ENCODE results near the gene GAB3. TPM values are rescaled to one million over a fixed set of nuclear protein-coding genes. Genes with fewer than 3 reads are reported as not detected.
"Not testable (repeated sequence)": the region's sequence is repeated elsewhere in the genome, so short reads cannot be mapped to it uniquely, and the experiment has no call there.

Gene GAB3
- polyA plus RNA-seq, 1 donor from 2014 or later, result 3.0 TPM

DNA sequence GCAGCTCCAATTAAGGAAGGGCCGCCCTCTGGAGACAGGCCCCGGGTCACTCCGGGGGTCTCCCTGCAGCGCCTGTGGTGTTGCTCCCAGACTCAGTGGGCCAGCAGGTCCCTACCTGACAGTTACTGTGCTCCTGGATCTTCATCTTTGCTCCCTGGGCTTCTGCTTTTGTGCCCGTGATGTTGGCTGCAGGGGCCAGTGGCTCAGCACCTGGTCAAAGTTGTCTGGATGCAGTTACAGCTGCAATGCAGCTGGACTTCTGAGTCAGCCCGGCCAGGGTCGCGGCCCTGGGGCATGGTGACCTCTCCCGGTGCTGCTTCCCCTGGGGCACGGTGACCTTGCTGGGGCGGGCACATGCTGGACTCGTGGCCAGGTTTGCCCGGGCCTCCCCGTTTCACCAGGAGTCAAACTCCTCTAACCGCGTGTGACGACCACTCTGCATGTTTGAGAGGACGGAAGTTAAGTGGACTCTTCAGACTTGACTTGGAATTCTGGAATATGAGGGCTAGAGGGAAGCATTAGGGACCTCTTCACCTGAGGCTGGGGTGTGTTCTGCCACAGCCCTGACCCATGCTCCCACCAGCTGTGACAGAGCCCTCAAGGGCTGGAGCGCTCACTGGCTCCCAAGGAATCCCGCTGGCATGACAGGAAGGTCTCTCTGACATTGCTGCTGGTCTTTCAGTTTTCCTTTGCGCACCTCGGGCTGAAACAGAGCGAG, 101.2 kb downstream of the GAB3 start:
- no peaks in the 10 kb centered on the region for H3K27me3 Mint-ChIP-seq
- no peak overlapping the region for H3K27ac Mint-ChIP-seq
- no peaks in the 10 kb centered on the region for H3K4me1 Mint-ChIP-seq
- H3K9me3 Mint-ChIP-seq, result no peaks in the 10 kb centered on the region
- H3K4me3 Mint-ChIP-seq, result no peak overlapping the region
- H3K36me3 Mint-ChIP-seq, result no peaks in the 10 kb centered on the region

DNA sequence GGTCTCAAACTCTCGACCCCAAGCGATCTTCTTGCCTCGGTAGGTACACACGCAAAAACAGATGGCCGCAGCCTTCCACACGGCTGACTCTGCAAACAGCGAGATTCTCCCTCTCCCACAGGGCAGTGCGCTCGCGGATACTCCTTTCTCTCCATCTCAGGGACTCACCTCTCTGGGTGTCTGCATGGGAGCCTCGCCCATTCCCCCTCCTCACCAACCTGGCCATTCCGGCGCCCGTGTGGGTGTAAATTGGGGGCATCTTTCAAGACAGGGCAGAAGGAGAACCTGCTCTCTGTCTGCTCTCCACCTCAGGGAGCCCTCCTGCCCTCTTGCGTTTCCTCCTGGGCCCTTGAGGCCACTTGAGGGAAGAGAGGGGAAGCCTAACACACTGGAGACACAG, 101.9 kb downstream of the GAB3 start:
- no peaks in the 10 kb centered on the region for H3K4me1 Mint-ChIP-seq
- peak overlapping the region in 1 of 4 donors; percentile 39 for H3K4me3 Mint-ChIP-seq
- no peaks in the 10 kb centered on the region for H3K36me3 Mint-ChIP-seq
- no peak overlapping the region for H3K27ac Mint-ChIP-seq
- no peaks in the 10 kb centered on the region for H3K27me3 Mint-ChIP-seq
- no peaks in the 10 kb centered on the region for H3K9me3 Mint-ChIP-seq

DNA sequence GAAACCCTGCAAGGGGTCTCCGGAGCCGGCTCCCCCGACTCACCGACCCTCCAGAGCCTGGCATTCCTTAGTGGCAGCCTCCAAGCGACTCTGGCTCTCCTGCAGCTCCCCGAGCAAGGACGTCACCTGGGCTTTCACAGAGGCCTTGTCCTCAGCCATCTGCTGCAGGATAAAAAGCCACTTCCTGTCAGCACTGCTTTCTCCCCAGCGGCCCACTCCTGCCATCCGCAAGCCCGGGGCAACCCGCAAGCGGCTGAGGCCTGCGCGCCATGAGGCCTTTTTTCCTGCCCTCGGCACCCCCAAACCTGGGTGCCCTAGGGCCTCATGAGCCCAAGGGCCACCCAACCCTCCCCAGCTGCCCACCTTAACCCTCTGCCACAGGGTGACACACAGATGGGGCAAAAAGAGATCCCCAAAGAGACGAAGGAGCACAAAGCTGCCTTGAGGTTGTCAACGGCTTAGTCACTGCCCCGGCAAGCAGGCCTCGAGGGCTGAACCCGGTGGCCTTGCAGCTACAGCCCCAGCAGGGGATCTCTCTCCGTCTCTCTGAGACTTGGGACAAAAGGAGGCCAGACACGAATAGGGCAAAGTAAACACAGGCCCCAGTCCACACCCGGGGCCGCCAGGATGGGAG, 105.0 kb downstream of the GAB3 start:
- H3K27me3 Mint-ChIP-seq, H3K4me1 Mint-ChIP-seq, H3K36me3 Mint-ChIP-seq, H3K9me3 Mint-ChIP-seq, H3K27ac Mint-ChIP-seq, H3K4me3 Mint-ChIP-seq: not testable (repeated sequence)

DNA sequence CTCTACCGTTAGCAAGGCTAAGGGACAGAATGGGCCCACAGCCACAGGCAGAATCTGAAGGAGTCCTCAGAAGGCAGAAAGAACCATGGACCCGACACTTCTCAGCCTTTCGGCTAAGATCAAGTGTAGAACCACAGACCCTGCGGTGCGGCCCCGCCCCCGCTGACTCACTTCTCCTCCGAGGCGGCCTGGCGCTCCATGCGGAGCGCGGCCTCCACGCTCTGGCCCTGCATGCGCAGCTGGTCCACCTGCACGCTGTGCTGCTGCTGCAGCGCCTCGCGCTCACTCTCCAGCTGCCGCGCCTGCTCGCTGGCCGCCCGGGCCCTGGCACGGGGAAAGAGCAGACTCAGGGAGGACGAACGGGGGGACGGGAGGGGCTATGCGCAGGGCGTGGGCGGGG, 107.2 kb downstream of the GAB3 start:
- H3K27me3 Mint-ChIP-seq, H3K36me3 Mint-ChIP-seq, H3K4me3 Mint-ChIP-seq, H3K27ac Mint-ChIP-seq, H3K4me1 Mint-ChIP-seq, H3K9me3 Mint-ChIP-seq: not testable (repeated sequence)

DNA sequence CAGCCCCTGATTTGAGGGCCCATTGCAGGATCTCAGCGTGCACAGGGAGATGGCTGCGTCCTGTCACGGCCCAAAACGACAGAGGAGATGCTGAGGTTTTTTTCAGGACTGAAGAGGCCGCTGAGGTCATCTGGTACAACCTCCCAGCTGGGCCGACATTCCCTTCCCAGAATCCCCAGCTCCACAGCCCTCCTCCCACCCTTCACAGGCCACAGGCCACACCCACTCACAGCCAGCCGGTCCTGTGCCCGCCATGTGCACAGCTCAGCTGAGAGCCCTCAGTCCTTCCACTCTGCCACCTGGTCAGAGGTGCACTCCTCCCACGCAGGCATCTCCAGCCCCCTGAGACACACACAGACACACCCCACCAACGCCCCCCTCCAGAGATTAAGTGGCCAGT, 109.1 kb downstream of the GAB3 start:
- not testable (repeated sequence) for H3K36me3 Mint-ChIP-seq, H3K9me3 Mint-ChIP-seq, H3K27me3 Mint-ChIP-seq, H3K4me1 Mint-ChIP-seq, H3K27ac Mint-ChIP-seq, H3K4me3 Mint-ChIP-seq

DNA sequence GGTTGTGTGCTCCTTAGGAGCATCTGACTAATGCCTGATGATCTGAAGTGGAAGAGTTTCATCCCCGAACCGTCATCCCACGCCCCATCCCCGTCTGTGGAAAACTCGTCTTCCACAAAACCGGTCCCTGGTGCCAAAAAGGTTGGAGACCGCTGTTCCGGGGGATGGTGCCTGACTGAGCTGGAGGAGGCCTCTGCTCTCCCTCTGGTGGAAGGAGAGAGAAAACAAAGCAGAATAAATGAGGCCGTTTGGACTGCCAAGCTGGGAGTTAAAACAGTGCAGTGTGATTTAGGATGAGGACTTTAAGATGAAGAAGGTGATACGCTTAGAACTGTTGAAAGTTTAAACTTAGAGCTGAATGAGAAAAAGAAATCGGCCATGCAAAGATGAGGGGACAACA, 117.2 kb downstream of the GAB3 start:
- not testable (repeated sequence) for H3K36me3 Mint-ChIP-seq, H3K4me3 Mint-ChIP-seq, H3K27me3 Mint-ChIP-seq, H3K9me3 Mint-ChIP-seq, H3K27ac Mint-ChIP-seq, H3K4me1 Mint-ChIP-seq

DNA sequence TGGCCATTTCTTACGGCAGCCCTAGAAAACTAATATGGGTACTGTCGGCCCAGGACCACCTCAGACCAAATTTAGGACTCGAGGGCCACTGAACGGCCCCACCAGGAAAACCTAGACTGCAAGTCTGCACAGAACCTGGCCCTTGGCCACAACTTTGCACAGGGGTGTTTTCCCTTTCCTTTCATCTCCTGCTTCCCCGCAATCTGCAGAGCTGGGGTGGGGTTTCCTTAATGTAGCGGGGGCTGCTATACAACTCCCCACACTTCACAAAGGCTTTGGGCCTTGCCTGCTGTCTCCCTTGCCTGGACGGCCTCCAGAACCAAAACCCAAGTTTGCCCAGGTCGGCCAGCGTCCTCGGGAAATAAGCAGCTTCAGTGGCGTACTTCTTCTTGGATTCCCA, 119.9 kb downstream of the GAB3 start:
- not testable (repeated sequence) for H3K4me3 Mint-ChIP-seq, H3K4me1 Mint-ChIP-seq, H3K36me3 Mint-ChIP-seq, H3K27ac Mint-ChIP-seq, H3K27me3 Mint-ChIP-seq, H3K9me3 Mint-ChIP-seq

DNA sequence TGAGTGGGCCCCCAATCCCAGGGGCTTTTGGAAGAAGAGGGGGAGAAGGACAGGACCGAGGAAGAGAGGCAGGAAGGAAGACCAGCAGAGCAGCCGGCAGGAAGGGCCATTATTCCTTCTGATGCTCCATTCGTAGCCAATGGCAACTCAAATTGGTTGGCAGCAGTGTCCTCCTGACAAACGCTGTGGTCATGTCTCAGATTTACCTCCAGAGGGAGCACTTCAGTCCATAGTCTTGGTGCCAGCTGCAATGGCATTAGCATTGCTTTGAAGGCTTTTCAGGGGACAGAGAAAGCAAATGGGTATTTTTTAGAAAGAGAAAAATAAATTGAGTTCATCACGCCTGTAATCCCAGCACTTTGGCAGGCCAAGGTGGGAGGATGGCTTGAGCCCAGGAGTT, 121.9 kb downstream of the GAB3 start:
- not testable (repeated sequence) for H3K27ac Mint-ChIP-seq, H3K4me3 Mint-ChIP-seq, H3K4me1 Mint-ChIP-seq, H3K36me3 Mint-ChIP-seq, H3K9me3 Mint-ChIP-seq, H3K27me3 Mint-ChIP-seq

Other genes starting within 250 kb of the GAB3 start
- gene FAM3A, start 234.8 kb downstream of the GAB3 start, polyA plus RNA-seq, result 23.6 TPM
- gene G6PD, start 204.2 kb downstream of the GAB3 start, polyA plus RNA-seq, result 4.8 TPM
- 37.3 TPM for gene IKBKG, start 203.5 kb downstream of the GAB3 start, polyA plus RNA-seq
- gene CTAG1A, start 165.9 kb downstream of the GAB3 start, polyA plus RNA-seq, result not detected
- gene CTAG1B, start 131.8 kb downstream of the GAB3 start, polyA plus RNA-seq, result not detected
- gene CTAG2, start 97.5 kb downstream of the GAB3 start, polyA plus RNA-seq, result not detected
- gene DKC1, start 11.8 kb upstream of the GAB3 start, polyA plus RNA-seq, result 34.4 TPM
- gene MPP1, start 54.4 kb upstream of the GAB3 start, polyA plus RNA-seq, result 9.9 TPM
- gene SMIM9, start 83.6 kb upstream of the GAB3 start, polyA plus RNA-seq, result not detected
- 29.7 TPM for gene F8A1, start 135.3 kb upstream of the GAB3 start, polyA plus RNA-seq

Measured in IgD-negative memory B cell (primary cell).